ENCODE results near the gene TNFAIP6.

The TNFAIP6 gene

DNA sequence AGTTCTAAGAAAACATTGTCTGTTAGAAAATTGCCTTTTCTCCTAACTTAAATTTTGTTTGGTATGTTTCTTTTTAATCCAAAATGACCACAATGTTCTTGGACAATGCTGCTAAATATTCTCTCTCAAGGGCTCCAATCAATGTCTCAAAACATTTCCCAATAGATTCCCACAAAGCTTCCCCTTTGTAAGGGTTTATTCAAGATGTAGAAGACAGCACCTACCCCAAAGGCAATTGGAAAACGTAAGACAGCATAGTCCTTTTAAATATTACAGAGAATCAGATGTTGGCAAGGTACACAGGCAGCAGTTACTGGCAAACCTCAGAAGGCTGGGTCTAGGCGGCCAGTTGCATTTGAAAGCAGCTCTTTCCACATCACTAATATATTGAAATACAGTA lies 34.0 kb downstream of the TNFAIP6 start:
- no peak for TF ChIP-seq PAX5 (IDR thresholded peaks at IDR 0.05; ENCODE audit: insufficient read depth, low read length, severe bottlenecking)
- no peak for TF ChIP-seq POLR2AphosphoS5 (IDR thresholded peaks at IDR 0.05; ENCODE audit: low read depth, low read length)
- TF ChIP-seq POLR2A (IDR thresholded peaks at IDR 0.05; ENCODE audit: low read depth, low read length): no peak
- TF ChIP-seq SPI1 (IDR thresholded peaks at IDR 0.05; ENCODE audit: low read depth, low read length): no peak
- TF ChIP-seq POU2F2 (IDR thresholded peaks at IDR 0.05; ENCODE audit: low read depth, low read length): no peak
- no peak for TF ChIP-seq TAF1 (IDR thresholded peaks at IDR 0.05; ENCODE audit: low read depth, low read length)
- no peak for FAIRE-seq
- no peak for DNase-seq (ENCODE audit: insufficient read length, low spot score)

DNA sequence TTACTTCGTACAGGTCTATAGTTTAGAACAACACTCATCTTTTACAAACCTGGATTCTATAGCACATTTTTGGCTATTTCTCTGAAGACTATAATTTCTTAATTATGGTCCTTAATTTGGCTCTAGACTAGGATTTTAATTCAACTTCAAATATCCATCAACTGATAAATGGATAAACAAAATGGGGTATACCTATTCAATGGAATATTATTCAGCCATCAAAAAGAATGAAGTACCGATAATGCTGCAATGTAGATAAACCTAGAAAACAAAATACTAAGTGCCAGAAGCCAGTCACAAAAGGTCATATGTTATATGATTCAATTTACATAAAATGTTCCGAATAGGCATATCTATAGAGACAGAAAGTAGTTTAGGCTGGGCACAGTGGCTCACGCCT lies 37.1 kb downstream of the TNFAIP6 start:
- no peak for DNase-seq (ENCODE audit: insufficient read length, low spot score)
- FAIRE-seq: no peak
- no peak for TF ChIP-seq POLR2AphosphoS5 (IDR thresholded peaks at IDR 0.05; ENCODE audit: low read depth, low read length)
- TF ChIP-seq TAF1 (IDR thresholded peaks at IDR 0.05; ENCODE audit: low read depth, low read length): no peak
- no peak for TF ChIP-seq POLR2A (IDR thresholded peaks at IDR 0.05; ENCODE audit: low read depth, low read length)
- TF ChIP-seq POU2F2 (IDR thresholded peaks at IDR 0.05; ENCODE audit: low read depth, low read length): no peak
- TF ChIP-seq PAX5 (IDR thresholded peaks at IDR 0.05; ENCODE audit: insufficient read depth, low read length, severe bottlenecking): no peak
- no peak for TF ChIP-seq SPI1 (IDR thresholded peaks at IDR 0.05; ENCODE audit: low read depth, low read length)

- FAIRE-seq: no peak
- TF ChIP-seq PAX5 (IDR thresholded peaks at IDR 0.05; ENCODE audit: insufficient read depth, low read length, severe bottlenecking) (no peak), SPI1 (IDR thresholded peaks at IDR 0.05; ENCODE audit: low read depth, low read length) (no peak), POLR2A (IDR thresholded peaks at IDR 0.05; ENCODE audit: low read depth, low read length) (no peak), POLR2AphosphoS5 (IDR thresholded peaks at IDR 0.05; ENCODE audit: low read depth, low read length) (no peak), POU2F2 (IDR thresholded peaks at IDR 0.05; ENCODE audit: low read depth, low read length) (no peak), TAF1 (IDR thresholded peaks at IDR 0.05; ENCODE audit: low read depth, low read length) (no peak)
Observed at GRCh38 chr2:151395509-151396374, 38.4 kb downstream of the TNFAIP6 start.

DNA sequence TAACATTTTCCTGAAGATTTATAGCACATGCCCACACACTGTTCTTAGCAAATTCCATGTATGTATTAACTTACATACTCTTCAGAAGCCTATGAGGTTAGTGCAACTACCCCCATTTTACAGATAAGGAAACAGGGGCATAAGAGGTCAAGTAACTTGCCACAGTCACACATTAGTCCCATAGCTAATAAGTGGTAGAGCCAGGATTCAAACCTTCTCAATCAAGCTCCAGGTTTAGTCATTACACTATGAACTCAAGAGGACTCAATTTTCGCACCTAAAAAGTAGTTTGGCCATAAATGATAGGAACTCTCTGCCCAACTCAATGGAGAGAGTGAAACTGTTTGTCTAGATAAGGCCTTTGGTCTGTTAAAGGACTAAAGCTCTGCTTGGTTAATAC lies 42.6 kb downstream of the TNFAIP6 start:
- no peak for DNase-seq (ENCODE audit: insufficient read length, low spot score)
- FAIRE-seq: no peak
- TF ChIP-seq TAF1 (IDR thresholded peaks at IDR 0.05; ENCODE audit: low read depth, low read length) (no peak), PAX5 (IDR thresholded peaks at IDR 0.05; ENCODE audit: insufficient read depth, low read length, severe bottlenecking) (no peak), SPI1 (IDR thresholded peaks at IDR 0.05; ENCODE audit: low read depth, low read length) (no peak), POLR2A (IDR thresholded peaks at IDR 0.05; ENCODE audit: low read depth, low read length) (no peak), POU2F2 (IDR thresholded peaks at IDR 0.05; ENCODE audit: low read depth, low read length) (no peak), POLR2AphosphoS5 (IDR thresholded peaks at IDR 0.05; ENCODE audit: low read depth, low read length) (no peak)

More at GRCh38 chr2:151395509-151396374, 38.4 kb downstream of the TNFAIP6 start:
- no peak for DNase-seq (ENCODE audit: insufficient read length, low spot score)

DNA sequence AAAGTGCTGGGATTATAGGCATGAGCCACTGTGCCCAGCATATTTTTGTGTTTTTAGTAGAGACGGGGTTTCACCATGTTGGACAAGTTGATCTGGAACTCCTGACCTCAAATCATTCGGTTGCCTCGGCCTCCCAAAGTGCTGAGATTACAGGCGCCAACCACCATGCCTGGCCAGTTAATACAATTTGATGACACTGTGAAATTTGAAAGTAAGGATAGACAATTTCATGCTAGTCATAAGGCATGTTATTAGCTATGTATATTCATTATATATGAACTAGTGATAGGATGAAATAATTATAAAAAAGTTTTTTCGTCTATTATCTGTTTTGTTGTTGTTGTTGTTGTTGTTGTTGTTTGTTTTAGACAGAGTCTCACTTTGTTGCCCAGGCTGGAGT lies 43.8 kb downstream of the TNFAIP6 start:
- FAIRE-seq (no peak), DNase-seq (ENCODE audit: insufficient read length, low spot score) (no peak)
- TF ChIP-seq TAF1 (IDR thresholded peaks at IDR 0.05; ENCODE audit: low read depth, low read length): no peak
- TF ChIP-seq POLR2A (IDR thresholded peaks at IDR 0.05; ENCODE audit: low read depth, low read length): no peak
- no peak for TF ChIP-seq POU2F2 (IDR thresholded peaks at IDR 0.05; ENCODE audit: low read depth, low read length)
- TF ChIP-seq POLR2AphosphoS5 (IDR thresholded peaks at IDR 0.05; ENCODE audit: low read depth, low read length): no peak
- no peak for TF ChIP-seq SPI1 (IDR thresholded peaks at IDR 0.05; ENCODE audit: low read depth, low read length)
- TF ChIP-seq PAX5 (IDR thresholded peaks at IDR 0.05; ENCODE audit: insufficient read depth, low read length, severe bottlenecking): no peak

DNA sequence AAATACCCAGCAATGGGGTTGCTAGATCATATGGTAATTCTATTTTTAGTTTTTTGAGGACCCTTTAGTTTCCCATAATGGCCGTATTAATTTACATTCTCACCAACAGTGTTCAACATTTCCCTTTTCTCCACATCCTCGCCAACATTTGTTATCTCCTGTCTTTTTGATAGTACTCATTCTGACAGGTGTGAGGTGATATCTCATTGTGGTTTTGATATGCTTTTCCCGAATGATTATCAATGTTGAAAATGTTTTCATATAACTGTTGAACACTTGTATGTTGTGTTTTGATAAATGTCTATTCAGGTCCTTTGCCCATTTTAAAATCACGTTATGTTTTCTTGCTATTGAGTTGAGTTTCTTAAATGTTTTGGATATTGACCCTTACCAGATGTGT lies 46.5 kb downstream of the TNFAIP6 start:
- FAIRE-seq: no peak

GRCh38 chr2:151405376-151405775 lies 48.0 kb downstream of the TNFAIP6 start:
- TF ChIP-seq PAX5 (IDR thresholded peaks at IDR 0.05; ENCODE audit: insufficient read depth, low read length, severe bottlenecking): no peak
- no peak for TF ChIP-seq POLR2A (IDR thresholded peaks at IDR 0.05; ENCODE audit: low read depth, low read length)
- no peak for TF ChIP-seq SPI1 (IDR thresholded peaks at IDR 0.05; ENCODE audit: low read depth, low read length)
- TF ChIP-seq TAF1 (IDR thresholded peaks at IDR 0.05; ENCODE audit: low read depth, low read length): no peak
- no peak for TF ChIP-seq POLR2AphosphoS5 (IDR thresholded peaks at IDR 0.05; ENCODE audit: low read depth, low read length)
- TF ChIP-seq POU2F2 (IDR thresholded peaks at IDR 0.05; ENCODE audit: low read depth, low read length): no peak
- DNase-seq (ENCODE audit: insufficient read length, low spot score) (no peak), FAIRE-seq (no peak)

More for the DNA sequence above, 46.5 kb downstream of the TNFAIP6 start:
- no peak for DNase-seq (ENCODE audit: insufficient read length, low spot score)
- TF ChIP-seq POLR2A (IDR thresholded peaks at IDR 0.05; ENCODE audit: low read depth, low read length): no peak
- no peak for TF ChIP-seq POU2F2 (IDR thresholded peaks at IDR 0.05; ENCODE audit: low read depth, low read length)
- no peak for TF ChIP-seq POLR2AphosphoS5 (IDR thresholded peaks at IDR 0.05; ENCODE audit: low read depth, low read length)
- TF ChIP-seq SPI1 (IDR thresholded peaks at IDR 0.05; ENCODE audit: low read depth, low read length): no peak
- TF ChIP-seq PAX5 (IDR thresholded peaks at IDR 0.05; ENCODE audit: insufficient read depth, low read length, severe bottlenecking): no peak
- no peak for TF ChIP-seq TAF1 (IDR thresholded peaks at IDR 0.05; ENCODE audit: low read depth, low read length)

DNA sequence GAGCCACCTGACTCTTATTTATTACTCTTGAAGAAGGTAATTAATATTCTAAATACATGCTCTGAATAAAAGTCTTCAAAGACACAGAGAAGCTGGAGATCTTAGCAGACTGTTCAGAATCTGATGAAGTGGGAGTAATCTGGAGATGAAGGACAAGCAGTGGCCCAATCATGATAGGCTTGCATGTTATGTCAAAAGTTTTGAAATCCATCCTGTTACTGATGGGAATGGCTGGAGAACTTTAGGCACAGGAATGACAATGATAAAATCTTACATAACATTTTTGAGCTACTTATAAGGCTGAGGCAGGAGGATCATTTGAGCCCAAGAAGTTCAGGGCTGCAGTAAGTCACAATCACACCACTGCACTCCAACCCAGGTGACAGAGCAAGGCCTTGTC lies 49.9 kb downstream of the TNFAIP6 start:
- DNase-seq (ENCODE audit: insufficient read length, low spot score): no peak
- no peak for FAIRE-seq
- no peak for TF ChIP-seq POLR2AphosphoS5 (IDR thresholded peaks at IDR 0.05; ENCODE audit: low read depth, low read length)
- TF ChIP-seq SPI1 (IDR thresholded peaks at IDR 0.05; ENCODE audit: low read depth, low read length): no peak
- TF ChIP-seq POLR2A (IDR thresholded peaks at IDR 0.05; ENCODE audit: low read depth, low read length): no peak
- TF ChIP-seq POU2F2 (IDR thresholded peaks at IDR 0.05; ENCODE audit: low read depth, low read length): no peak
- TF ChIP-seq TAF1 (IDR thresholded peaks at IDR 0.05; ENCODE audit: low read depth, low read length): no peak
- TF ChIP-seq PAX5 (IDR thresholded peaks at IDR 0.05; ENCODE audit: insufficient read depth, low read length, severe bottlenecking): no peak

DNA sequence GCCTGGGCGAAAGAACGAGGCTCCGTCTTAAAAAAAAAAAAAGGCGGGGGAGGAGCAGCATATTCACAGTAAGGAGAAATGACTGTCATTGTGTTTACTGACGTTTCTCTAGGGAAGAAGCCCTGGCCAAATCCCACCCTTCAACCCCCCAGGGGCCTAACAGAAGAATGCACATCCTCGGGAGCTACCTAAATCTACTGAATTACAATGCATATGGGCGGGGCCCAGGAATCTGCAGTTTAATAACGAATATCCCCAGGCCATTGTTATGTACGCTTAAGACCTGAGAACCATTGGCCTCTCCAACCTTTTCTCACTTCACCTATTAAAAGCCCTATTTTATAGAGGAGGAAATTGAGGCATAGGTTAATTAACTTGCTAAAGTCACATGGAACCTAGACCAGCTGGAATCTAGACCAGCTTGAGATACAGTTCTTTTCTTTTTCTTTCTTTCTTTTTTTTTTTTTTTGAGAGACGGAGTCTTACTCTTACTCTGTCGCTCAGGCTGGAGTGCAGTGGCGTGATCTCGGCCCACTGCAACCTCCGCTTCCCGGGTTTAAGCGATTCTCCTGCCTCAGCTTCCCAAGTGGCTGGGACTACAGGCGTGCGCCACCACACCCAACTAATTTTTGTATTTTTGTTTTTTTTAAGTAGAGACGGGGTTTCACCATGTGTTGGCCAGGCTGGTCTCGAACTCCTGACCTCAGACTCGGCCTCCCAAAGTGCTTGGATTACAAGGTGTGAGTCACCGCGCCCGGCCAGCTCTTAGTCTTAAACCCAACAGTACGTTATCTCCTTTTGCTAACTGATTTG lies 51.6 kb downstream of the TNFAIP6 start:
- no peak for DNase-seq (ENCODE audit: insufficient read length, low spot score)
- TF ChIP-seq POLR2AphosphoS5 (IDR thresholded peaks at IDR 0.05; ENCODE audit: low read depth, low read length) (no peak), TAF1 (IDR thresholded peaks at IDR 0.05; ENCODE audit: low read depth, low read length) (no peak), SPI1 (IDR thresholded peaks at IDR 0.05; ENCODE audit: low read depth, low read length) (no peak)
- FAIRE-seq: no peak
